Dermis microvascular lymphatic vessel endothelial cell (primary cell): ENCODE results near the gene DDIAS. TPM values are rescaled to one million over a fixed set of nuclear protein-coding genes. Genes with fewer than 3 reads are reported as not detected.
A peak's percentile ranks its signal among the peaks of the same experiment; 100 is the strongest.
"Not testable (repeated sequence)": the region's sequence is repeated elsewhere in the genome, so short reads cannot be mapped to it uniquely, and the experiment has no call there.

Experiments
- DNase-seq, 2 donors: peaks; one replicate each; pipeline versions ENCODE4 v3.0.0 to v3.0.0-alpha.2; 2010; ENCODE audit warnings: low read depth in 2 of 2
- total RNA-seq: library from RNA; depleted of rRNA; stranded (reverse); fragments of >200 nt; gene quantifications from 2 replicates; pipeline ENCODE4 v1.2.1, GENCODE V29; 2014

DDIAS gene
- total RNA-seq, 1 donor from 2014 or later, result 4.4 TPM

GRCh38 chr11:82890002-82890341, 11.6 kb upstream of the DDIAS start:
- no peak for DNase-seq

- no peak for DNase-seq
Measured at GRCh38 chr11:82890936-82891335, 10.6 kb upstream of the DDIAS start.

GRCh38 chr11:82892611-82893169, 8.8 kb upstream of the DDIAS start:
- no peak for DNase-seq

GRCh38 chr11:82895437-82896091, 6.0 kb upstream of the DDIAS start:
- no peak for DNase-seq

- no peak for DNase-seq
Measured at GRCh38 chr11:82896183-82896582, 5.4 kb upstream of the DDIAS start.

- DNase-seq, result no peak
Measured at GRCh38 chr11:82898241-82898640, 3.3 kb upstream of the DDIAS start.

GRCh38 chr11:82899186-82899820, 2.2 kb upstream of the DDIAS start:
- DNase-seq, result no peak

GRCh38 chr11:82899957-82900276, 1.6 kb upstream of the DDIAS start:
- DNase-seq, result no peak

GRCh38 chr11:82900277-82901164, 1.0 kb upstream of the DDIAS start, which contains the start of gene PRCP:
PRCP (minus strand) TSS chr11:82900430; CDS start chr11:82900402, 28 bp downstream.
- DNase-seq, result peak; percentile 92 to 94

GRCh38 chr11:82901922-82902485, 468 bp downstream of the DDIAS start:
- no peak for DNase-seq

GRCh38 chr11:82902880-82903279, 1.3 kb downstream of the DDIAS start:
- DNase-seq, result no peak

- DNase-seq, result no peak
Measured at GRCh38 chr11:82903843-82904586, 2.5 kb downstream of the DDIAS start.

- peak in 1 of 2 donors; percentile 33 for DNase-seq
Measured at GRCh38 chr11:82906236-82906635, 4.7 kb downstream of the DDIAS start.

- DNase-seq, result peak in 1 of 2 donors; percentile 40
Measured at GRCh38 chr11:82906931-82907330, 5.4 kb downstream of the DDIAS start.

GRCh38 chr11:82907371-82907770, 5.8 kb downstream of the DDIAS start:
- DNase-seq, result no peak

GRCh38 chr11:82908311-82908710, 6.8 kb downstream of the DDIAS start:
- DNase-seq, result no peak

- DNase-seq, result no peak
Measured at GRCh38 chr11:82909015-82909640, 7.6 kb downstream of the DDIAS start.

- DNase-seq, result not testable (repeated sequence)
Measured at GRCh38 chr11:82919786-82920185, 18.2 kb downstream of the DDIAS start.

GRCh38 chr11:82920227-82920626, 18.7 kb downstream of the DDIAS start:
- not testable (repeated sequence) for DNase-seq

- DNase-seq, result peak in 1 of 2 donors; percentile 61
Measured at GRCh38 chr11:82922396-82923173, 21.0 kb downstream of the DDIAS start.
